Measurements from ENCODE around the gene REXO4. TPM values are rescaled to one million over a fixed set of nuclear protein-coding genes. Genes with fewer than 3 reads are reported as not detected.

The REXO4 gene
- polyA plus RNA-seq, 1 donor from 2014 or later: 16.1 TPM

- H3K79me2 ChIP-seq (replicated peaks; ENCODE audit: insufficient read depth, low read length): peaks cover 28% of the 10 kb centered on the region
- TF ChIP-seq REST (IDR thresholded peaks at IDR 0.05; ENCODE audit: borderline replicate concordance) (no peak), SMC3 (conservative IDR thresholded peaks at IDR 0.05; ENCODE audit: poor library complexity) (no peak), MXI1 (conservative IDR thresholded peaks at IDR 0.05; ENCODE audit: poor library complexity, severe bottlenecking) (no peak), TAF1 (IDR thresholded peaks at IDR 0.05; ENCODE audit: low read depth) (no peak), CTCF (IDR thresholded peaks at IDR 0.05; ENCODE audit: poor library complexity, severe bottlenecking) (no peak), EZH2 (IDR thresholded peaks at IDR 0.05; ENCODE audit: borderline replicate concordance, insufficient read depth, low read length, poor library complexity, severe bottlenecking) (no peak), POLR2AphosphoS5 (IDR thresholded peaks at IDR 0.05) (no peak), EP300 (conservative IDR thresholded peaks at IDR 0.05; ENCODE audit: poor library complexity, severe bottlenecking) (no peak), RAD21 (conservative IDR thresholded peaks at IDR 0.05) (no peak)
- H3F3A ChIP-seq (ENCODE audit: insufficient read depth, low read length, poor library complexity, severe bottlenecking): no peaks in the 10 kb centered on the region
- H3K27me3 ChIP-seq (ENCODE audit: insufficient read depth, low read depth, low read length): no peaks in the 10 kb centered on the region
- H3K4me2 ChIP-seq (ENCODE audit: low read length): no peak overlapping the region
- no peak overlapping the region for H3K9ac ChIP-seq (ENCODE audit: low read length)
- H2AFZ ChIP-seq (ENCODE audit: low read depth, low read length): no peak overlapping the region
- H3K9me3 ChIP-seq (ENCODE audit: low read length): no peaks in the 10 kb centered on the region
- no peaks in the 10 kb centered on the region for H4K20me1 ChIP-seq (ENCODE audit: insufficient read depth)
- no peaks in the 10 kb centered on the region for H3K36me3 ChIP-seq (ENCODE audit: insufficient read depth, low read length)
- peak overlapping the region; percentile 38 for H3K4me3 ChIP-seq (ENCODE audit: low read length)
- no peaks in the 10 kb centered on the region for H3K9me2 ChIP-seq (ENCODE audit: insufficient read depth, low read length)
- no peak overlapping the region for H3K27ac ChIP-seq (ENCODE audit: low read length)
Observed at GRCh38 chr9:133367778-133368177, 50.0 kb downstream of the REXO4 start.

GRCh38 chr9:133367221-133367620 lies 50.6 kb downstream of the REXO4 start:
- Histone ChIP-seq H3K4me2 (ENCODE audit: low read length) (no peak overlapping the region), H3K27me3 (ENCODE audit: insufficient read depth, low read depth, low read length) (no peaks in the 10 kb centered on the region), H3K36me3 (ENCODE audit: insufficient read depth, low read length) (no peaks in the 10 kb centered on the region), H3K9me2 (ENCODE audit: insufficient read depth, low read length) (no peaks in the 10 kb centered on the region), H3K79me2 (replicated peaks; ENCODE audit: insufficient read depth, low read length) (peaks cover 22% of the 10 kb centered on the region), H3K27ac (ENCODE audit: low read length) (no peak overlapping the region), H3K9ac (ENCODE audit: low read length) (no peak overlapping the region), H2AFZ (ENCODE audit: low read depth, low read length) (no peak overlapping the region), H3K4me3 (ENCODE audit: low read length) (no peak overlapping the region), H3F3A (ENCODE audit: insufficient read depth, low read length, poor library complexity, severe bottlenecking) (no peaks in the 10 kb centered on the region), H4K20me1 (ENCODE audit: insufficient read depth) (no peaks in the 10 kb centered on the region), H3K9me3 (ENCODE audit: low read length) (no peaks in the 10 kb centered on the region)
- no peak for TF ChIP-seq TAF1 (IDR thresholded peaks at IDR 0.05; ENCODE audit: low read depth)
- no peak for TF ChIP-seq SMC3 (conservative IDR thresholded peaks at IDR 0.05; ENCODE audit: poor library complexity)
- TF ChIP-seq EP300 (conservative IDR thresholded peaks at IDR 0.05; ENCODE audit: poor library complexity, severe bottlenecking): no peak
- TF ChIP-seq REST (IDR thresholded peaks at IDR 0.05; ENCODE audit: borderline replicate concordance): no peak
- TF ChIP-seq POLR2AphosphoS5 (IDR thresholded peaks at IDR 0.05): no peak
- TF ChIP-seq MXI1 (conservative IDR thresholded peaks at IDR 0.05; ENCODE audit: poor library complexity, severe bottlenecking): no peak
- TF ChIP-seq RAD21 (conservative IDR thresholded peaks at IDR 0.05): no peak
- TF ChIP-seq CTCF (IDR thresholded peaks at IDR 0.05; ENCODE audit: poor library complexity, severe bottlenecking): no peak
- TF ChIP-seq EZH2 (IDR thresholded peaks at IDR 0.05; ENCODE audit: borderline replicate concordance, insufficient read depth, low read length, poor library complexity, severe bottlenecking): no peak

Measured in neural cell (in vitro differentiated cells).